GM21825 (cell line): Measurements from ENCODE around the gene NTM.

Experiments used
- ATAC-seq: cut with Tn5 transposase; IDR thresholded peaks from one replicate; pipeline ENCODE4 v1.9.1; 2021; ENCODE audit warnings: mild to moderate bottlenecking, moderate library complexity; ENCODE audit not compliant: unreplicated experiment

NTM gene

GRCh38 chr11:131372234-131372962, 2.0 kb downstream of the NTM start:
- ATAC-seq, result no peak

- no peak for ATAC-seq
Observed at GRCh38 chr11:131373095-131373725, 2.8 kb downstream of the NTM start.

- no peak for ATAC-seq
Observed at GRCh38 chr11:131373756-131374155, 3.3 kb downstream of the NTM start.

GRCh38 chr11:131375421-131375820, 5.0 kb downstream of the NTM start:
- no peak for ATAC-seq

- ATAC-seq, result no peak
Observed at GRCh38 chr11:131375915-131376314, 5.5 kb downstream of the NTM start.

- ATAC-seq, result peak; percentile 54
Observed at GRCh38 chr11:131378931-131379330, 8.5 kb downstream of the NTM start.

- ATAC-seq, result no peak
Observed at GRCh38 chr11:131385763-131386390, 15.5 kb downstream of the NTM start.

- ATAC-seq, result no peak
Observed at GRCh38 chr11:131386408-131386807, 16.0 kb downstream of the NTM start.

GRCh38 chr11:131388030-131388429, 17.6 kb downstream of the NTM start:
- ATAC-seq, result no peak

- ATAC-seq, result no peak
Observed at GRCh38 chr11:131389582-131389981, 19.2 kb downstream of the NTM start.

- ATAC-seq, result no peak
Observed at GRCh38 chr11:131391176-131391575, 20.8 kb downstream of the NTM start.

- ATAC-seq, result no peak
Observed at GRCh38 chr11:131392528-131393255, 22.3 kb downstream of the NTM start.

- no peak for ATAC-seq
Observed at GRCh38 chr11:131393691-131394090, 23.3 kb downstream of the NTM start.

GRCh38 chr11:131397675-131398074, 27.3 kb downstream of the NTM start:
- ATAC-seq, result no peak

GRCh38 chr11:131402040-131402439, 31.6 kb downstream of the NTM start:
- ATAC-seq, result no peak

GRCh38 chr11:131404010-131404409, 33.6 kb downstream of the NTM start:
- no peak for ATAC-seq

- ATAC-seq, result no peak
Observed at GRCh38 chr11:131408025-131408640, 37.7 kb downstream of the NTM start.

- ATAC-seq, result no peak
Observed at GRCh38 chr11:131409345-131409744, 38.9 kb downstream of the NTM start.

- no peak for ATAC-seq
Observed at GRCh38 chr11:131411636-131412035, 41.2 kb downstream of the NTM start.

- no peak for ATAC-seq
Observed at GRCh38 chr11:131412061-131412460, 41.6 kb downstream of the NTM start.

GRCh38 chr11:131413217-131413616, 42.8 kb downstream of the NTM start:
- no peak for ATAC-seq
